Body of pancreas (tissue), 4 donors: ENCODE measurements around the gene SP140.

Source experiments
- POLR2A ChIP-seq, 3 donors: fragments of 450-650 bp; IDR thresholded peaks; one replicate each; pipeline ENCODE4 v1.6.1; 2016; ENCODE audit warnings: antibody characterized with exemption in 3 of 3, mild to moderate bottlenecking in 2 of 3
- TF ChIP-seq, protein P1 (sequence below), 7 experiments: fragments of 450-650 bp in 4 of 7; fragments of 200-600 bp in 3 of 7; sonication (generic) in 3 of 7; IDR thresholded peaks; one replicate each; pipeline ENCODE4 v1.5.1; 2016 to 2019; ENCODE audit warnings: antibody characterized with exemption in 7 of 7

DNA sequence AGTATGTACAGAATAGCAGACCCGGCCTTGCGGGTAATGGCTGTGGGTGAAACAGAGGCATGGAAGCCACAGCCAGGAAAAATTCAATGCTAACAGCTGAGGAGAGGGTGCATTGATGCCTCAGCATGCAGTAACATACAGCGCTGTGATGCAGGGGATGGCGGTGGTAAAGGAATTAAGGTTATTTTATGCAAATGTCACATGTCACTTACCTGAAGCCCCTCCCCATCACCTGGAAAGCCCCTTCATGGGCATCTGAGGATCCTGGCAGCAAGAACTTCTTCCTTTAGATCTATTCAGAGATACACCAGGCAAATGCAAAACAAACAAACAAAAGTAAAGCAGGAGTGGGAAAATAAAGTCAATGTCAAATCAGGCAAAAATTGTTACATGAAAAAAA lies 4.0 kb upstream of the SP140 start:
- TF ChIP-seq POLR2A (IDR thresholded peaks at IDR 0.05): no peak
- TF ChIP-seq, protein P1, sequence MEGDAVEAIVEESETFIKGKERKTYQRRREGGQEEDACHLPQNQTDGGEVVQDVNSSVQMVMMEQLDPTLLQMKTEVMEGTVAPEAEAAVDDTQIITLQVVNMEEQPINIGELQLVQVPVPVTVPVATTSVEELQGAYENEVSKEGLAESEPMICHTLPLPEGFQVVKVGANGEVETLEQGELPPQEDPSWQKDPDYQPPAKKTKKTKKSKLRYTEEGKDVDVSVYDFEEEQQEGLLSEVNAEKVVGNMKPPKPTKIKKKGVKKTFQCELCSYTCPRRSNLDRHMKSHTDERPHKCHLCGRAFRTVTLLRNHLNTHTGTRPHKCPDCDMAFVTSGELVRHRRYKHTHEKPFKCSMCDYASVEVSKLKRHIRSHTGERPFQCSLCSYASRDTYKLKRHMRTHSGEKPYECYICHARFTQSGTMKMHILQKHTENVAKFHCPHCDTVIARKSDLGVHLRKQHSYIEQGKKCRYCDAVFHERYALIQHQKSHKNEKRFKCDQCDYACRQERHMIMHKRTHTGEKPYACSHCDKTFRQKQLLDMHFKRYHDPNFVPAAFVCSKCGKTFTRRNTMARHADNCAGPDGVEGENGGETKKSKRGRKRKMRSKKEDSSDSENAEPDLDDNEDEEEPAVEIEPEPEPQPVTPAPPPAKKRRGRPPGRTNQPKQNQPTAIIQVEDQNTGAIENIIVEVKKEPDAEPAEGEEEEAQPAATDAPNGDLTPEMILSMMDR (IDR thresholded peaks at IDR 0.05): no peak
